Stimulated activated CD4-positive, alpha-beta T cell treated with anti-CD3 and anti-CD28 coated beads, Interleukin-12 subunit alpha, Interleukin-12 subunit beta, amount 100 ng/mL, for 4 hours (primary cell): Measurements from ENCODE around the gene SIL1.
"Not testable (repeated sequence)": the region's sequence is repeated elsewhere in the genome, so short reads cannot be mapped to it uniquely, and the experiment has no call there.

Experiments
- DNase-seq: peaks from one replicate; pipeline ENCODE4 v3.0.0-alpha.2; 2020

The SIL1 gene

DNA sequence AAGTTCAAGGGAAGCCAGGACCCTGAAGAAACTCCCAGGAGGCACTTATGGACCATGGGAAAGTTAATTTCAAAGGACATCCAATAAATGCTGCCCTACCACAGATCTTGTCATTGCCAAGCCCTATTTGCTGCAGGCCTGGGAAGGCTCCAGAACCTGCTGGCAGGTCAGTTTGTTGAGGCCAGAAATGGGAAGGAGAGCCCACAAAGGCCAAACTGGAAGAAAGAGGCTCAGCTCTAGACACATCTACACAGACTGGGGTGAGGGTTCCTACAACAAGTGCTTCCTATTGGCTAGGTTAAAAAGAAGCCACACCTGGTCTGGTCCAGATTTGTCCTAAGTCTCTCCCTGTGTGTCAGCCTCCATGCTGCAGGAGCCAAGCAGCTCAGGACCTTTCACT is 94.4 kb downstream of the SIL1 start:
- DNase-seq = no peak

DNA sequence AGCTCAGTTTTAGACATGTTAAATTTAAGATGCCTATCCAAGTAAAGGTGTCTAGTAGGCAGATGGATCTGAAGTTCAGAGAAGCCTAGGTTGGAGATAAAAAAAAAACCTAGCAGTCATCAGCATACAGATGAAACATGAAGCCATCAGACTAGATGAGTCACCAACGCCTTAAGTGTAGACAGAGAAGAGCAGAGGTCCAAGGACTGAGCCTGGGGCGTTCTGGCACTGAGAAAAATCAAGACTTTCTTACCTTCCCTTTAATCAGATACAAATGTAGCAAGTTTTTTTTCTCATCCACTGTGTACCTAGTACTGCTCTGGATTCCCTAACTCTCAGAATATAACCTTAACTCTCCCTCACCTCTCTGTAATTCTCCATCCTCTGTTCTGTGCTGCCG is 97.3 kb downstream of the SIL1 start:
- DNase-seq = no peak

DNA sequence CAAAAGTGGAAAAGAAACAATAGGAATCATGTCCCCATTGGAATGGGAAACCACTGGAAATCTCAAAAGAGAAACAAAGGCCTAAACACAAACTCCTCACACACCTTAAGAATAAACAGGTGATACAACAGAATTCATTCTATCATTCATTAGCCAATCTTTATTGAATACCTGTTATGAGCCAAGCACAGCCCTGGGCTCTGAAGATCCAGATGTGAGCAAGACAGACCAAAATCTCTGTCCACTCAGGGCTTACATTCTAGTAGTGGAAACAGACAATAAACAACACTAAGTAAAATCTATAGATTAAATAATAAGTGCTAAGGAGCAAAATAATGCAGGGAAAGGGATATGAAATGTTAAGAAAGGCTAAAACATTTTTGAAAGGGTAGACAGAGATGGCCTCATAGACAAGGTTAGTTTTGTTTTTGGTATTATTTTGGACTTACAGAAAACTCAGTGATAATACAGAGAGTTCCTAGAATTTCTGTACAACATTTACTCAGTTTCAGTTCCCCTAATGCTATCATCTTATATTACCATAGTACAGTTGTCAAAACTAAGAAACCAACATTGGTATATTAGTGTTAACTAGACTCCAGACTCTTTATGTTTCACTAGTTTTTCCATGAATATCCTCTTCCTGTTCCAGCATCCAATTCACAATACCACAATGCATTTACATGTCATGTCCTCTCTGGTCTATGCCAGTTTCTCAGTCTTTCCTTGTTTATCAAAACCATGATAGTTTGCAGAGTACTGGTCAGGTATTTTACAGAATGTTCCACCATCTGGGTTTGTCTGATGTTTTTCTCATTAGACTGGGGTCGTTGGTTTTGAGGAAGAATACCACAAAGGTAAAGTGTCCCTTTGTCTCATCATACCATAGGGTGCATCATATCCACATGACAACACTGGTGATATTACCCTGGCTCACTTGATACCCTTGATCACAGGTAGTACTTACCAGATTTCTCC is 103.7 kb downstream of the SIL1 start:
- no peak for DNase-seq

DNA sequence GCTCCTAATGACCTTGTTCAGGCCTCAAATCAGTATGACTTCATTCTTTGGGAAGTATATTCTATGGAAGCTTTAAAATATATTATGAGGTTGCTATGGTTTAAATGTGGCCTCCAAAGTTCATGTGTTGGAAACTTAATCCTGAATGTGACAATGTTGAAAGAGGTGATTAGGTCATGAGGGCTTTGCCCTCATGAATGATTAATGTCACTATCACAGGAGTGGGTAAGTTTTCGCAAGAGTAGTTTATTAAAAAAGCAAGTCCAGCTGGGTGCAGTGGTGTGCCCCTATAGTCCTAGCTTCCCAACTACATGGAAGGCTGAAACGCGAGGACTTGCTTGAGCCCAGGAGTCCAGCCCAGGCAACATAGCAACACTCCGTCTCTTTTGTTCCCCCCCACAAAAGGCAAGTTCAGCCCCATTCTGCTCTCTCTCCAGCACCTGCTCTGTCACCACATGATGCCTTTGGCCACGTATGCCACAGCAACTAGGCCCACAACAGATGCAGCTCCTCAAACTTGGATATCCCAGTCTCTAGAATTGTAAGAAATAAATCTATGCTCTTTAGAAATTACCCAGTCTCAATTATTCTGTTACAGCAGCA is 105.3 kb downstream of the SIL1 start:
- no peak for DNase-seq

DNA sequence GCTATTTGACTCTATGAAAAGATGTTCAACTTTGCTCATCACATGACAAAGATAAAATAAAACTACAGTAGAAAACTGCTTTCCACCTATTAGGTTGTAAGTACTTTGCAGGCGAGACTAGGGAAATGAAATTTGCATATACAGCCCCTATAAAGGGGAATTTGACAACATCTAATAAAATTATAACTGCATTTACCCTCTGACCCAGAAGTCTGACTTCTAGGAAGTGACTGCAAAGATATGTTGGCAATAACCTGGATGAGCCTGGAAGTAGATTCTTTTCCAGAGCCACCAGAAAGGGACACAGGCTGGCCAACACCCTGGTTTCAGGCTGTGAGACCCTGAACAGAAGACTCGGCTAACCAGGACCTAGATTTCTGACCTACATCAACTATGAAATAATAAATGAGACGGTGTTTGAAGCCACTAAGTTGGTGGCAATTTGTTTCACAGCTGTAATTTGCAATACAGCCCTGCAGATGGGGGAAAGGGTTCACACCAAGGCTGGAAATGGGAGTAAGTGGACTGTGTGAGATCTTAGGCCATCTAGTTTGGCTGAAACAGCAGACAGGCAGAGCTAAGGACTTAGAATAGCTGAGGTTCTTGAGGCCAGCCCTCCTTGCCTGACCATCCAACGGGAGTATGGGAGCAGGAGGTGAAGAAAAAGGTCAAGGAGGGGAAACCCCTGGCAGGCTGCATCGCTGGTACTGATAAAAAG is 106.6 kb downstream of the SIL1 start:
- DNase-seq = no peak

DNA sequence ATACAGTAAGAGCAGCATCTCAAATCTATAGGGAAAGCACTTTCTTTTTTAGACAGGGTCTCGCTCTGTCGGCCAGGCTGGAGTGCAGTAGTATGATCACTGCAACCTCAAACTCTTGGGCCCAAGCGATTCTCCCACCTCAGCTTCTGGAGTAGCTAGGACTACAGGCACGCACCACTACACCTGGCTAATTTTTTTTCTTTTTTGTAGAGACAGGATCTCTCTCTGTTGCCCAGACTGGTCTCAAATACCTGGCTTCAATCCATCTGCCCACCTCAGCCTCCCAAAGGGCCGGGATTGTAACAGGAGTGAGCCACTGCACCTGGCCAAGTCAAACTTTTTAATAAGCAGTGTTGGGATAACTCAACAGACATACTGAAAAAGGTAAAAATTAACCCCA is 107.6 kb downstream of the SIL1 start:
- DNase-seq = no peak

DNA sequence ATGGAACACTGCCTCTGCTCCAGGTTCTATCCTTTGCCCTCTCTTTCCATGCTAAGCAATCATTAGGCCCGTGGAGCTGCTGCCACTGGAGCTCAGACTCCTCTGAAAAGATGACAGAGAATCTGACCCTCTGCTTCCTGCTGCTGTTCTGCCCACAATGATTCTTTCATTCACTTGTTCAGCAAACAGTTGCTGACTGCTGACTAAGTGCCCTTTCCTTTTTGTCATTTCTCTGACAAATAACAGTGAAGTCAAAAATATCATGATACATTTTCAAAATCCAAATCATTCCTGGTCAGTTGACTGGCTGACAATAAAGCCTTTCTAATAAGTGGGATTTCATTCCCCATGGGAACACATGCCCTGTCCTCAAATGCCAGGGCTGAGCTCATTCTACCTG is 110.1 kb downstream of the SIL1 start:
- DNase-seq = no peak

DNA sequence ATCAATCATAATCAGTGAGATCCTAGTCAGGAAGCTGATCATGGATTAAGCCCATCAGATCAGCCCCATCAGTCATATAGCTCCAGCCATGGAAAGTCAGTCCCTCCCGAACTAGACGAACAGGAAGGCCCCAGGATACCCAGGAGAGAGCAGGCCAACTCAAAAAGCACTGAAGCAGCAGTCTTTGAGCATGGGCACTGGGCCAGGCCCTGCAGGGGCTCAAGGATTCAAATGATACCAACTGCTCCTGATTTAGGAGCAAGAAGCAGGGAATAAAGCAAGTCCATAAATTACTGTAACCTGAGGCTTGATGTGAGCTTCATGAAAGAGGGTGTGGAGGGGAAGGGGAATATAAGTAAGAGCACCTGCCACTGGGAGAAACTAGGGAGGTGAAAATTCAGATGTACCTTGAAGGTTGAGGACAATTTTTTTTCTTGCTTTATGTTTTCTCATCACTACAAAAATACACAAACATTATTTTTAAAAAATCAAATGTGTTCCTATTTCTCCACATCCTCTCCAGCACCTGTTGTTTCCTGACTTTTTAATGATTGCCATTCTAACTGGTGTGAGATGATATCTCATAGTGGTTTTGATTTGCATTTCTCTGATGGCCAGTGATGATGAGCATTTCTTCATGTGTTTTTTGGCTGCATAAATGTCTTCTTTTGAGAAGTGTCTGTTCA is 115.2 kb downstream of the SIL1 start:
- DNase-seq = no peak

DNA sequence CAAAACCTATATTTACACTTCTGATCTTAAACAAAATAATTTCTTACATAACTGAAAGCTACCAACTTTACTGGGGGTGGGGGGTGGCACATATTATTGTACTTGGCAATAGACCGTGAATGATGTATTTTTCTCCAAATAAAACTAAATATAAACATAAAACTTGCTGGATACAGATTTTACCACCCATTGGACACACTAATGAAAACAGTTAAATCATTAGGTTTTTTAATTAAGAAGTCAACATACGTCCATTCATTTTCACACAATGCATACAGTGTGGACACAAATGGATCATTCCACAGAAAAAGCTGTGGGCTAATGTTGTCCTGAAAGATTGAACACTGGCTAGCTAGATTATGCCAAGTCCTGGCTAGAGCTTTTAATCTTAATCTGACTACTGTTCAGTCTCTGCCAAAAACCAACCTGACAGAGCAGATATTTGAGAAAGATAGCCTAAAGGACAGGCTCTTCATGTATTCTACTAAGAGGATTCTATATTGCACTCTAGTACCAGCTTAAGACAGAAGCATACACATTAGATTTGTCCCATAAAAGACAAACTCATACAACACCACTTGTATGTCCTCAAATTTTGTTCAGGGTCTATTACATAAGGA is 118.1 kb downstream of the SIL1 start:
- no peak for DNase-seq

DNA sequence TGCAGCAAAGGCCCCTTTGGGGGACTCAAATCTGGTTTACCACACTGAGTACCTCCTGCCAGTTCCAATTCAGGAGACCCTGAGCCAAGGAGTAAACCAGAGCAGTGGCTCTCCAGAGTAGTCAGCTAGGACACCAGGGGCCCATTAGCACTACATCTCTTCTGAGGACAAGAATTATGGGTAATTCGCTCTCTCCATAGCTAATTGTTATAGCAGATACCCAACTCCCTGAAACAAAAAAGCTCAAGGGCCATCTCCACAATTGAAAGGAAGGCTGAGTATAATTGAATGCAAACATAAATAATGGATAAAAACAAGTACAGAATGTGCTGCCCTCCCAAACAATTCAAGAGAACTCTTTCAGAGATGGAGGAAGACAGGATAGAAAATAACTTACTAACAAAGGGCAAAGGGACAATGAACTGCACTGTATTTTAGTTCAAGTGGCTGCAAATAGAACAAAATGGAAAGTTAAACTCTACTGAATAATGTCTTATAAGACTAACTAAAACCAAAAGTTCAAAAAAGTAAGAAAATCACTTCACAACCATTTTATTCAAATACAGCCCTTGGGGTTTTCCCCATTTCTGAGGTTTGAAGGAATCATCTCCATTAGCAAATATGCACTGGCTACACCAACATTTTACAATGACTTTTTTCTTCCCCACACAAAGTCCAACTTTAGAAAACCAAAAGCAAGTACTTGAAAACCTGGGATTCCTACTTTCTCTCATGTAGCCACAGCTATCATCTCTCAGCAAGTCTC is 118.8 kb downstream of the SIL1 start:
- DNase-seq = no peak

DNA sequence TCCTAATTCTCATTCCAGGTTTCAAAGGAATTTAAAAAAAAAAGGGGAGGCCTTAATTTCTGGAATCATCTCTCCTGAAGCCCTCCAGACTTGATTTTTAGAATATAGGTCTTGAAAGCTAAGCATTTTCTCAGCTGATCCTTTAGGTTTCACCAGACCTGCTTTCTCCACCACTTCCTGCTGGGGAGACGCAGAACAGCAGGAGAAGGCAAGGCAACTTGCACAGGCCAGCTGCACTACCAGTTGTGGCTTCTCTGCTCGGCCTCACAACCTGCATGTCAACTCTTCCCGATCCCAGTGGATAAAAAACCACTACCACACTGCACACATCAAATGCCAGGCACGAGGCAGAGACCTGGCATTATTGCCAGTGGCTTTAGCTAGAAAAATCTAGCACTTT is 119.8 kb downstream of the SIL1 start:
- DNase-seq = no peak

DNA sequence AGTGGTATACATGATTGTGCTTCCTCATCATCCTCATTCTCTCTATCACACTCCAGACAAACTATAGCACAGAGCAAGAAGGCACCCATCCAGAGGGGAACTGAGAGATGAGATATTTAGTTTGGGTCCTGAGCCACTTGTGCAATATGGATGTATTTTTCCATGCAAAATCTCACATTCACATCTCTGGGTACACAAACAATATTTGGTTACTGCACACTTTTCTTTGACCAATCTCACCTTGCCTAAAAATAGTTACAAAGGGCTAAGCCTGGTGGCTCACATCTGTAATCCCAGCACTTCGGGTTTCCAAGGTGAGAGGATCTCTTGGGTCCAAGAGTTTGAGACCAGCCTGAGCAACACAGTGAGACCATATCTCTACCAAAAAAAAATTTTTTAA is 120.3 kb downstream of the SIL1 start:
- DNase-seq = no peak

DNA sequence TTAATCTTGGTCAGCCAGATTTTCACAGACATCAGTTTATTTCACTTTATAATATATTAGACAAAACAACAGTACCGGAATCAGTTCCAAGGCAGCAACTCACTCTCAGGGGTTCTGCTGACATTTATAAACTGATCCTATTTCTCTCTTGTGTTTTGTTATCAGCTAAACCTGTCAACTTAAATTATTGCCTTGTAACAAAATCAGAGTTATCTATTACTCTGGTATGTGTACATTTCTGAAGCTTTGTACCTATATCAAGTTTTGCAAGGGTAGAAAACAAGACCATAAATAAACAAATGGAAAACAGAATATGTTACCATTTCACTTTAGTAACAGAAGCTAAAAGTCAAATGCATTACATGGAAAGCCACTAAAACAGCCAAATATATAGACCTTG is 122.1 kb downstream of the SIL1 start:
- DNase-seq = no peak

DNA sequence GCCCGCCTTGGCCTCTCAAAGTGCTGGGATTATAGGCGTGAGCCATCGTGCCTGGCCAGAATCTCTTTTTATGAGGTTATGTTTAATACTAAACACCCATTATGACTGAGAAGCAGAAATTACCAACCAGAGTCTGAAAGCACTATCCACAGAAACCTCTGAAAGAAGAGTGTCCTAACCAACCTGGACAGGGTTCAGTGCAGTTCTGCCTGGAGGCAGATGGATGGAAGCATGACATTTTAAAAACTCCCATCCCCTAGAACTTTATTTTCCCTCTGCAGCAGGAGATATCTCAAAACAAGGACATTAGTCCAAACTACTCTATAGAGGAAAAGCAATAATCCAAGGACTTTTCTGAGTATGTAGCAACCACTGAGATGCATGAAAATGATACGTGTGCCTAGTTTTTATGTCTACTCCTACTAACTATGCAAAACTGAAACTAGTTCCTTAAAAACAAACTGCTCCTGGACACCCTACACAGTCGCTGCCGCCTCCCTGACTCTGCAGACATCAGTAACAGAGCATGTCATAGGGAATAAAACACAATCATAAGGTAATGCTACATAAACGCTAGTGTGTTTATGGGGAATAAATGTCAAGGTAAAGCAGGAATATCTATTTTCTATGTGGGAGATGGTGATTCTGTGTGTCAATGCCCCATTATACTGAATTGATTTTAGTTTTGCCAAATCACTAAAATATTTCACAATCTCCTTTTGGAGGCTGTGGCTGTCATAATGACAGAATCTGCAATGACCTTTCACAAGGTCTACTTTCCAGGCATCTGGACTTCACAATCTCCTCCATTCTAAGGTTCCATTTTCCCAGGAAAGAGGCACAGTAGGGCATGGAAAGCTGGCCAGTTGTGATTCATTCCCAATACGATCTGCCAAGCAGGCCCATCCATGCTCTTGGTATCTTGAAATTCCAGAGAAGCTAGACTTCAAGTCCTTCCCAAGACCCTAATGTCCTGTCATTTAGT is 122.8 kb downstream of the SIL1 start:
- no peak for DNase-seq

DNA sequence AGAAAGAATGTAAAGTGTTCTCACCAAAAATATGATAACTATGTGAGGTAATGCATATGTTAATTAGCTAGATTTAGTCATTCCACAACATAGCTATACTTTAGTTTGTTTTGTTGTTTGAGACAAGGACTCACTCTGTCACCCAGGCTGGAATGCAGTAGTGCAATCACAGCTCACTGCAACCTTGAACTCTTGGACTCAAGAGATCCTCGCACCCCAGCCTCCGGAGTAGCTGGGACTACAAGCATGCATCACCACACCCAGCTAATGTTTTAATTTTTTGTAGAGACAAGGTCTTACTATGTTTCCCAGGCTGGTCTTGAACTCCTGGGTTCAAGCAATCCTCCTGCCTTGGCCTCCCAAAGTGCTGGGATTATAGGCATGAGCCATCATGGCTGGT is 124.2 kb downstream of the SIL1 start:
- not testable (repeated sequence) for DNase-seq

DNA sequence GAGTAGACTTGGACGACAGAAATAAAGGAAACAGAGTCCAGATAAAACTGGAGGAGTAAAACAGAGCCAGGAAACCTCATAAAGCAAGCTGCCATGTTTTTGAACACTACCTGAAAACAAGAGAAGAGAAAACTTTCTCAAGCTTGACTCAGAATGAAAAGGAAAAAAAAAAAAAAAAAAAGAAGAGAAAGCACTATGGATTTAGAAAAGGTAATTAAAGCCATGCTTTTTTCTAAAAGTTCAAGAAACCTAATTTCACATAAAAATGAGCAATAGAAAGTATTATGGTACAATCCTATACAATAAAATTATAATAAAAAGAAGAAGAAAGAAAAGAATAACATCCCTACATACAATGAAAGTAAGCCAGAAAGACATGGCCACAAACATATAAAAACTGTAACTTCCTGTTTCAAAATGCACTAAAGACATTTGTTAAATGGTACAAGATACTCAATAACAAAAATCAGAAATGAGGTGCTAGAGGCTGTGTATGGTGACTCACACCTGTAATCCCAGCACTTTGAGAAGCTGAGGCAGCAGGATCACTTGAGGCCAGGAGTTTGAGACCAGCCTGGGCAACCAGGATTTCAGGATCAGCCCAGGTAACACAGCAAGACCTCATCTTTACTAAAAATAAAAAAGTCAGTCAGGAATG is 129.5 kb downstream of the SIL1 start:
- no peak for DNase-seq

DNA sequence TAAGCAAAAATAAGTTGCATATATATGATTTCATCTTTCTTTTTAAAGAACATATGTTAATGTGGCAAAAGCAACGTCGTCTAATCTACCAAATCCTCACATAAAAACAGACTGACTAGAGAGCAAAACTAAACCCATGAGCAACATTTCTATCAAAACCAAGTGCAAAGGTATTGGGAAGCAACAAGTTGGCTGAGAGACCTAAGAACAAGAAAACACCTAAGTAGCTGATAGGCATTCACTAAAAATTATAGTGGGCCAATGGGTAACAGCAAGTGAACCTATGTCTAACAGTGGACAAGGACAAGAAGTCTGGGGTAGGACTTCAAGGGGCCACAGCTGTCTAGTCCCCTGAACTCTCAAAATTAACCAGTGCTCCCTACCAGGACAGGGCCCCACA is 130.1 kb downstream of the SIL1 start:
- DNase-seq = no peak

DNA sequence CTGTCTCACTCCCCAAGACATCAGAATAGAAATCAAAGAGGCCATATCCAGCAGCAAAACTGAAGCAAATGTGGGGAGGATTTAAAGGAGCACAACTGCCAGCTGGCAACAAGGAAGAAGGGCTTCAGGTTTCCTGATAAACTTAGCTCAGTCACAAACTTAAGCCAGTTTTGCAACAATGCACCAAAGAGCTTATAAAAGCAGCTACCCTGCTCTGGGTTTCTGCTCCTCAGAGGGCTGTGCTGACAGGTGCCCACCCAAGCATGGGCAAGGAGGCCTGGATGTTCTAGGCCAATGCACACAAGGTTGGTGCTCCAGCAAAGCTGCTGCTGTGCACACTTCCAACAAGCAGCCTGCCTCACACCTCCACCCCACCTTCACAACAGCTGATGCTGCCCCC is 132.9 kb downstream of the SIL1 start:
- no peak for DNase-seq

DNA sequence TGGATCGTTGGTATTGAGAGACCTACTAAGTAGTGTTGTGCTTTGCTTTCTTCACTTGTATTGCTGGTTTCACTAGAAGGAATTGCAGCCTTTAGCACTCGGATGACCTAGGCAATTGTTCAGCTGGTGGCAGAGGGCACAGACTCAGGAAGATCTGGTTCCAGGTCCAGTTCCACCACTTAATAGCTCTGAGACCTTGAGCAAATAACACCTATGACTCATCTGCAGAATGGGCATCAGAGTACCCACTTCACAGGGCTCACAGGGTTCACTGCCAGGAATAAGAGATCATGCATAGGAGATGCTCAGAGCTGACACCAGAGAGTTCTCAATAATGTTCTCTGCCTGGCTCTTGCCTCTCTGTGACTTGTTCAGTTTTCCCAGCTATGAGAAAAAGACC is 133.6 kb downstream of the SIL1 start:
- no peak for DNase-seq

DNA sequence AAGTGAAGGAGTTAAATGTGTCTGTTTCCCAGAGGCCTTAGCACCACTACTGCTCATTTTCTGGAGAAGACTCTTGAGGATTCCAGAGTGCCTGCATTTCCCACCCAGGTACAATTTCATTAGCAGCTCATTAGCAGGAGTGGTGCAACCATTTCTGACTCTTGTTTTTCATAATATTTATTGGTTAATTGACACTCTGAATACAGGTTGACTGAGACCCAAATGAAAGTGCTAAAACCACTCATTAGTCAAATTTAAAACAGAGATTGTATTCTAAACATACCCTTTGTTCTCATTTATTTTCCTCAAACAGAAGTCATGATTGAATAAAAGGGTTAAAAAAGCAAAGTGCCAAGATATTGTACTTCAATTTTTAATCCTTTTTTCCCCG is 134.5 kb downstream of the SIL1 start:
- no peak for DNase-seq
